ENCODE results near the gene BEND7.

The BEND7 gene

GRCh38 chr10:13518076-13518692 lies 10.6 kb downstream of the BEND7 start:
- no peak for DNase-seq

- DNase-seq = no peak
Measured at GRCh38 chr10:13517675-13518074, 11.1 kb downstream of the BEND7 start.

- DNase-seq = no peak
Measured at GRCh38 chr10:13516176-13516575, 12.6 kb downstream of the BEND7 start.

DNA sequence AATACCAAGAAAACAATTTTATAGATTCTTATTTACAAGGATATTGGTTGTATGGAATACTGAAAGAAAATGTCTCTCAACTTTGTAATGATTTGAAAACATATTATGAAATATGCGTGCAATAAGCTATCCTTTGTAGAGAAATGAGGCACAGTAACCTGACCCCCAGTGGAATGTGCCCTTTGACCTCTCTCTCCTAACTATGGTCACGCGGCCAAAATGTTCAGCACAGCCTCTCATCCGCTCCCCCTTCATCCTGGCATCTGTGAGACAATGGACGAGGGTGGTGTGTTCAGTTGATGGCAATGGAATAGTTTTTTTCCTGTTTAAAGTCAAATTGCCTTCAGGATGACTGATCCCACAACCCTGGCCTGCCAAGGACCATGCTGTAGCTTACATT lies 13.3 kb downstream of the BEND7 start:
- no peak for DNase-seq

DNA sequence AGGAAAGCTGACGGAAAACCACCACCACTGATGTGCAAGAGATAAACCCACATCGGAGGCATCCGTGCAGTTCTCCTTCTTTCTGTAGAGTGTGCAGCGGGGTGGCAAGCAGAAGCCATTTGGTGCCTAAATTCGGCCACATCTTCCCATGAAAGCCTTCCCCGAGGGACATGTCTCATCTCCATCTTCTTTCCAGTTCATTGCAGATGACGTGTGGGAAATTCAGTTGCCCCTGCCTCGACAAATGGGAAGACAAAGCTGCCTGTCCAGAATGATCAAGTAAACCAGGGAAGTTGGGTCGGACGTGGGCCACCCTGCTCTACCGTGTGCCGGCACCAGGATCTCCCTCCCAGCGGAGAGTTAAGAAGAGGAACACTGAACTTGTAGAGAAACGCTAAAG lies 14.5 kb downstream of the BEND7 start:
- DNase-seq = no peak

DNA sequence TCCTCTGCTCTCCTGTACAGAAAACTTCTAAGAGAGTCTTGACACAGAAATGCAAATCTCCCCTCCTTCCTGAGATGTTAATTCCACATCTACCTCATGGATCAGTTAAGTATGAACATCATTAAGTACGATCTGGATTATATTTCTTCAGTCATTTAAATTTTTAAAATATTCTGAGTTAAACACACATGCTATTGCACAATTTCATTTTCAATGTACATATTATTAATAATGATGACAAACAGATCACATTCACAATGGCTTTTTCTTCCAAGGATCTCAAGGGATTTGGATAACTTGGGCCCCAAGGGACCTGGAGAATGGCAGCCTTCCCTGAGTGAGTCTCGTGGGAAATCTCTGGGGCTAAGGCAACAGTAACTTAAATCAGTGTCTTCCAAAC lies 16.2 kb downstream of the BEND7 start:
- DNase-seq = no peak

- DNase-seq = no peak
Measured at GRCh38 chr10:13511409-13511808, 17.4 kb downstream of the BEND7 start.

DNA sequence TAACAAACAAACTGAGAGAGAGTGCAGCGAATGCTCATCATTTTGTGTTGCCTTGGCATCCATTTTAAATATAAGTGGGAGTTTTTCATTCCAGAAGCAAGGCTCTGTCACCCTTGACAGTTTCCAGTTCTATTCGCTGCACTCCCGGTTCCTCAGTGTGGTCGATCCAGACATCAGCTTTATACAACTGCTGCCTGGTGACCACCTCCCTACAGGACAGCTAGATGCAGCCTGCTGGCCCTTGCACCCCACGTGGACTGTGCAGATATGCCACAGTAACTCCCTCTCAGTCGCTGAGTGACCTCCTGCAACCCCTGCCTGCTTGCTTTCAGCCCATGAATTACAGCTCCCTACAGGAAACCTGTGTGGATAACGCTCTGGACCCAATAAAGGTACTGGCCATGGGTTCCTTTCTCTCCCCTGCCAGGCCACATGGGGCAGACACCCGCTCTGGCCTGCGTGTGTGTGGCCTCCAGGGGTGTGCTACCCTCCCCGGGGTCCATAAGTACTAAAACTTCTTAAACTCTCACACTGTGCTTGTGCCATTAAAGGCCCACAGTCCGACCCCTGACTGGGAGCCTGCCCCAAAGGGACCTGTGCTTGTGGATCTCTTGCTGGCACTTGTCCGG lies 23.6 kb downstream of the BEND7 start:
- no peak for DNase-seq

DNA sequence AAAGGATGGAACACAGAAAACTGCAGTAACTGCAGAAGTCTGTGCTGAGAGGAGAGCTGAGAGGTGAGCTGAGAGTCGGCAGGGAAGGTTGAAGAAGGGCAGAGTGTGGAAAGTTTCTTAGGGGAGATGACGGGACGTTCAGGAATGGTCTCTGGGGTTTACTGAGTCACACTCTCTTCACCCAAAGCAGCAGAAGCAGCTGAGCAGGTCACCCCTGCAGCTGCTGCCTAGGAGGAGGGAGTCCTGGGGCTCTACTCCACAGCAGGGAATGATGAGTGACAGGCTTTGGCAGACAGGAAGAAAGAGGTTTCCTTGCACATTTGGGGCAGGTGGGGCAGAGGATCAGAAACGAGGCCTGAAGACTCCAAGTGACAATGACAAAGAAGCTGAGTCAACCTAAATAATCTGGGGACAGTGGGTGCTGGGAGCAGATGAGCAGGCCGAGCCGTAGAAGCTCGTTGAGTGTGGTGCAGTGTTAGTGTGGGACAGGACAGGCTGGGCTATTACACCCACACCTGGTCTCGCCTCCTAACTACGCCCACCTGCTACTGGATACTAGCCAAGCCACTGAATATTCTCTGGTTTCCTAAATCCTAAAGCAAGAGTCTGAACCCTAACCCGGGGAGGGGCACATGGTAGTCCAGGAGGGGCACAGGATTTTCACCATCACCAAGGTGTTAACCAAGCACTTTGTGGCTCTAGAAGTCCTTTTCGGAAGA lies 24.9 kb downstream of the BEND7 start:
- no peak for DNase-seq

GRCh38 chr10:13502380-13502779 lies 26.4 kb downstream of the BEND7 start:
- DNase-seq = no peak

DNA sequence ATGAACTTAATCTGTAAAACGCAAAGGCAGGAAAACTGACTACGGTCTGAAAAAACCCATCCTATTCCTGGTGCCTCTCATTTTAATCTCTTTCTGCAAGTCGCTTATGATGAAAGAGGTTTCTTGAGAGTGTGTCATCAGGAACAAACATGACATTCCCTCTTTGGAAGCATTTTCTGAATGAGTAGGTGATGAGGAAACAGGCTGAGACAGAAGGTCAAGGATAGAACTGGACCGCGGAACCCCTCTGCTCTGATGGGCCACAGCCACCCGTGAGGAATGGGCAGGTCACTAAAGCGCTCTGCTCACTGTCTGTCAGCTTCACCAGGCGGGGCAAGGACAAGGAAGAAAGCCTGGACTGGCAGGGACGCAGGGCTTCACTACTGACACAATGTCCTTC lies 28.6 kb downstream of the BEND7 start:
- DNase-seq = no peak

- no peak for DNase-seq
Measured at GRCh38 chr10:13499150-13499549, 29.7 kb downstream of the BEND7 start.

- DNase-seq = no peak
Measured at GRCh38 chr10:13496931-13497330, 31.9 kb downstream of the BEND7 start.

DNA sequence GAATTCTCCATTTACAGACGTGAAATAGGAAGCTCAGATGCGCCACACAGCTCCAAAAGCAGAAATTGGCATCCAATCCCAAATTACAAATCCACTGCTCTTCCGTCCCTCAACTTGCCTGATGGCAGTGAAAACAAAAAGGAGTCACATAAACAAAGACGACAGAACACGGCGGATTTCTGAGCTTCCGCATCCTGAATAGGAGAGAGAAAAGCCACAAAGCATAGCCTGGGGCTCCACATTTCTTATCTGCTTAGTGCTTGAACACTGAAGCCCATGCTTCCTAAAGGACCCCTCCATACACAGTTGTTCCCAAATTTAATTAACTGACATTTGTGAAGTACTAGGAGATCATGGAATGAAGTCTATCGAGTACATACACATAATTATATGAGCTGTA lies 32.6 kb downstream of the BEND7 start:
- no peak for DNase-seq

GRCh38 chr10:13492493-13493180 lies 36.2 kb downstream of the BEND7 start:
- no peak for DNase-seq

DNA sequence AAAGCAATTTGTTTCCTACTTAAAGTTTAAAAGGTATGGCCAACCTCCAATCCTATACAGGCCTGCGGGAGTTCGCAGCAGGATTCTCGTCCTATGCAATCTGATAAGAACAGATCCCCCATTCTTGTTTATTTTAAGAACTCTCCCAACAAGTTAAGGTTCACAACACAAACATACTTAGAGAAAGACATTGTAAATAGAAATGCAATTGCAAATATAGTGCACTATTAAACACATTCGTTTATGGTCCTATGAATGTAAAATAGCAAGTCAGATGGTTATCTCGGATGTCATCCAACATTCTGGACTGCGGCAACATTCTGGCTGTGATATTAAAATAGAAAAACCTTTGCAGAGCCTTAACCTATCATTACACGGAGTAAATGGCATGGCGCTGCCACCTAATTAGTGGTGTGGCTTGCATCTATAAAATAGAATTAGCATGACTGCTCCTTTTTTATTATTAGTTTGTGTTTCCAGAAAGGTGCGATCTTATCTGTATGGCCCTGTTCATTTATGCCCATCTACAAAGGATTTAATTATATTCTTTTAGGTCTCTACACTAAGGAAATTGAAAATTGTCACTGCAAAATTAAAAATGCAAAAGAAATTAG lies 37.0 kb downstream of the BEND7 start:
- no peak for DNase-seq

GRCh38 chr10:13490503-13490902 lies 38.3 kb downstream of the BEND7 start:
- DNase-seq = no peak

DNA sequence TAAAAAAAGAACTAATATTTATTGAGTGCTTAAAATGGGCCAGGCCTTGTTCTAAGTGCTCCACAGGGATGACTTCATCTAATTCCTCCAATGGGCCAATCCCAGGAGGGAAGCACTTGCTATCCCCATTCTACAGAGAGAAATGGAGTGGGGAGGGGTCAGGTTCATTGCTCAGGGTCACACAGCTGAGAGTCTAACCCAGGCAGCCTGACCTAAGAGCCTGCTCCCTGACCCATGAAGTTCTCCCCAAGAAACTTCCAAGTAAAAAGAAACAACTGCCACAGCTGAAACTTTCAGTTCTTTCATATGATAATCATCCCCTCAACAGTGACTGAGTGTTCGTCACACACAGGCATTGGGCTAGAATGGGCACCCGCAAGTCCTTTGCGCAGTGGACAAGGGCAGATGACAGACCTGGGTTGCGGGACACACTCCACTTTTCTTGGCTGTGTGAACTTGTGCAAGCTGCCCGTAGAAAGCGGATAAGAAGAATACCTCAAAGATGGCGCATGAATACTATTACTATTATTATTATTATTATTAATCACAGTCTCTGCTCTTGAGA lies 39.7 kb downstream of the BEND7 start:
- no peak for DNase-seq

GRCh38 chr10:13485623-13486022 lies 43.2 kb downstream of the BEND7 start:
- DNase-seq = no peak

DNA sequence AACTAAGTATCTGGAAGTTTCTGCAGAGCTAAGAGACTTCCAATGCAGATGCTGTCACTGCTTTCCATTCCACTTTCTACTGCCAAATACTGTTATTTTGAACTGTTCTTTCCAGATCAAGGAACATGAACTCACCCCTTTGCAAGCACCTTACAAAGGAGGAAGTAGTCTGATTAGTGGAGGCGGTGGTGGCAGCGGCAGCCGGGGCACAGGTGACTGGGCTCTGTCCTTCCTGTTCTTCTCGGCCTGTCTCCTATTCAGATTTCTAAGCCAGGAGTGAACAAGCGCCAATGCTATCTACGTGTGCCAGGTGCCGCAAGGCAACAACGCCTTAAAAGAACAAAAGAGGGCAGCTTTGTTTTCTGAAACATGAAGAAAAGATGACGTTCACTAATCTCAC lies 44.9 kb downstream of the BEND7 start:
- no peak for DNase-seq

DNA sequence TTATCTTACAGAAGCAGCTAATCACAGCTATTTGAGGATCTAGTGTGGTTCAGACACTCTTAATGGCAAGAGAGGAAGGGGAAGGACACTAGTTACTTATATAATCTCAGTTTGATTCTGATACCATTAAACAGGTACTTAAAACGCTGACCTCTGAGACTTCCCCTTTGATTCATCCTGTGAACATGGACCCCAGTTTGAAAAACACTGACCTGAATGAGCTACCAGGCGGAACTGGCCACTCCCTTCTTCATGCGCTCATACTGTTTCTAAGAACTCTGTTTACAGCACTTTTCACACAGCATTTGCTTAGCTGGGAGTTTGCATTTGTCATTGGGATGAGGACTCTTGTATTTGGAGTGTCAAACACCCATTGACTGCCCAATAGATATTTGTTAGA lies 45.7 kb downstream of the BEND7 start:
- no peak for DNase-seq

DNA sequence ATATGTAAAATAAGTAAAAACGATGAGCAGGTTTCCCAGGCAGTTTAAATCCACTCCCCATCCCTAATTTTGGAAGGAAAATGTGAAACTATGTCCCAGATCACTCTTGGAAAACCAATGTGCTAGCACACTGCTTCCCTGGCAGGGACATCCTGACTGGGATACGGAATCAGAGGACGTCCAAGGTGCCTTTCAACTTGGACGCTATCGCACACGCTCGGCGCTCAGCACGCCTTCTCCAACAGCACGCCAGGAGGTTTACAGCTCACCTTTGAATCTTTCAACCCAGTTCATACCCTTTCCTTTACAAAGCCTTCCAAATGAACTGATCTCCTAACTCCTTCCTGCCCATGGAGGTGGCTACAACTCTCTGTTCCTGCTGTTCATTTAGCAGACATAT lies 47.1 kb downstream of the BEND7 start:
- no peak for DNase-seq

DNA sequence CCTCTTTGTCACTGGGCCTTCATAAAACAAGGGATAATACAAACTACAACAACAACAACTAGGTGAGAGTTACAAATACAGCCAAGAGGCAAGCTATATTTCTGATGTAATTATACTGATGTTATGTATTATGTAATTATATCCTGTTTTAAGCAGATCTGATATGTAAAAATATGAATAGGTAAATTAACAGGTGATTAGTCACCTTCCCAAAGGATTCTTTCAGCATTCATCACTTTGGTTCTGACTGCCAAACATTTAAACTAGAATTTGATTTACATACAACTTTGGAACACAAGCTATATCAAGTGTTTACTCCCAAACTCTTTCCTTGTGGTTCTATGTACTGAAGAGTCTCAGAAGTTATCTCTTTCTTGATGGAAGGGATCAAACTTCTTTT lies 53.7 kb downstream of the BEND7 start:
- no peak for DNase-seq
